C1 segment of cervical spinal cord (tissue), 14 donors: ENCODE measurements around the gene FAM107B.
A peak's percentile ranks its signal among the peaks of the same experiment; 100 is the strongest.
"Not testable (repeated sequence)": the region's sequence is repeated elsewhere in the genome, so short reads cannot be mapped to it uniquely, and the experiment has no call there.

ENCODE experiments used
- DNase-seq, 14 donors: peaks; one replicate each; lab custom pipeline; 2025; lab: John Stamatoyannopoulos, UW

The FAM107B gene

DNA sequence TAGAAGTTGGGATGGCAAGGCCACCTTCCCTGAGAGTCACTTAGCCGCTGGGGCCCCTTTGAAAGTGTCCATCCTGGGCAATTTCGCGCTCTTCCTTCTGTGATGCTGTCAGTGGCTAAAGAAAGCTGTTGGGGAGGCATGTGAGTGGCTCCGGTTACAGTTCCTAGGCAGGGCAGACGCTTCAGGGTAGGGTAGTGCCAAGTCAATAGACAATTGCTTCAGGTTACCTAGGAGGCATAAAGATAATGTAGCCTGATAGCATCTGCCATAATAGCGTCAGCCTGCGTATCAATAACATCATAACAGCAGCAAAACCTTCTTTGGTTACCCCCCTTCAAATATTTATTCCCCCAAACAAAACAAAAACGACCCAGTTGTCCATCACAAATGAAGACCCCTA lies at the start of gene FAM107B:
Gene FAM107B (minus strand): TSS at position 101 of the 400 bp plus-strand sequence. CDS start 234 bp downstream, outside the sequence.
- DNase-seq, result no peak

GRCh38 chr10:14823966-14824365 lies 49.3 kb upstream of the FAM107B start:
- no peak for DNase-seq

- peak in 1 of 14 donors; percentile 32 for DNase-seq
Observed at GRCh38 chr10:14822879-14823755, 48.4 kb upstream of the FAM107B start.

- peak in 1 of 14 donors; percentile 38 for DNase-seq
Observed at GRCh38 chr10:14821635-14822375, 47.1 kb upstream of the FAM107B start.

DNA sequence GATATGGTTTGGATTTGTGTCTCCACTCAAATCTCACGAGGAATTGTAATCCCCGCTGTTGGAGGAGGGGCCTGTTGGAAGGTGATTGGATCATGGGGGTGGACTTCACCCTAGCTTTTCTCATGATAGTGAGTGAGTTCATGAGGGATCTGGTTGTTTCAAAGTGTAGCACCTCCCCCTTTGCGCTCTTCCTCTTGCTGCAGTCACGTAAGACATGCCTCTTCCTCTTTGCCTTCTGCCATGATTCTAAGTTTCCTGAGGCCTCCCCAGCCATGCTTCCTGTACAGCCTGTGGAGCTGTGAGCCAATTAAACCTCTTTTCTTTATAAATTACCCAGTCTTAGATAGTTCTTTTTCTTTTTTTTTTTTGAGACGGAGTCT lies 46.1 kb upstream of the FAM107B start:
- DNase-seq, result no peak

DNA sequence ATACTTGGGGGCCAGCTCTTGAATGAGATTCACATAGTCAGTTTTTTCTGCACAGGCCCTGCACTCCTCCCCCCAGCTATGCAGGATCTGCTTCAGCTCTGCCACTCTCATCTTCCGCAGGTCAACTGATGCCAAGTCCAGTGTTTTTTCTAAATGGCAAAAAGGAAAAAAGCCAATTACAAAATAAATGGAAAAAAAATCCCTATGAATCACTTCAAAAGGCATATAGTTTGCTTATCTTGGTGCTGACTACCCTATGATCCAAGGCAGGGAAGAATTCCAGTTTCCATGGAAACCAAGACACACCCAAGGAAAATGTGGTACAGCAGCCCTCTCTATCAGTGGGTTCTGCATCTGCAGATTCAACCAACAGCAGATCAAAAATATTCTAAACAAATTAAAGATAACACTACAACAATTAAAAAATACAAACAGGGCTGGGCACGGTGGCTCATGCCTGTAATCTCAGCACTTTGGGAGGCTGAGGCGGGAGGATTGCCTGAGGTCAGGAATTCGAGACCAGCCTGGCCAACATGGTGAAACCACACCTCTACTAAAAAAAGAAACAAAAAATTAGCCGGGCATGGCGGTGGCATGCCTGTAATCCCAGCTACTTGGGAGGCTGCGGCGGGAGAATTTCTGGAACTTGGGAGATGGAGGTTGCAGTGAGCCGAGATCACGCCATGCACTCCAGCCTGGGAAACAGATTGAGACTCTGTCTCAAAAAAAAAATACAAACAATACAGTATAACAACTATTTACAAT lies 45.5 kb upstream of the FAM107B start:
- DNase-seq, result no peak

DNA sequence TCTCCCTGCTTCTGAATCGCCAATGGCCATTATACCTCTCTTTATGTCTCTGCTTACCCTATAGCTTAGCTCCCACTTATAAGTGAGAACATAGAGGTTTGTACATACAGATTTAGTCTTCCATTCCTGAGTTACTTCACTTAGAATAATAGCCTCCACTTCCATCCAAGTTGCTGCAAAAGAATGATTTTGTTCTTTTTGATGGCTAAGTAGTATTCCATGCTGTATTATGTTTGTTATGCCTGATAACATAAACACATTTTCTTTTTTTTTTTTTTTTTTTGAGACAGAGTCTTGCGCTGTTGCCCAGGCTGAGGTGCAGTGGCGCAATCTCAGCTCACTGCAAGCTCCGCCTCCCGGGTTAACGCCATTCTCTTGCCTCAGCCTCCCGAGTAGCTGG lies 42.0 kb upstream of the FAM107B start:
- not testable (repeated sequence) for DNase-seq

DNA sequence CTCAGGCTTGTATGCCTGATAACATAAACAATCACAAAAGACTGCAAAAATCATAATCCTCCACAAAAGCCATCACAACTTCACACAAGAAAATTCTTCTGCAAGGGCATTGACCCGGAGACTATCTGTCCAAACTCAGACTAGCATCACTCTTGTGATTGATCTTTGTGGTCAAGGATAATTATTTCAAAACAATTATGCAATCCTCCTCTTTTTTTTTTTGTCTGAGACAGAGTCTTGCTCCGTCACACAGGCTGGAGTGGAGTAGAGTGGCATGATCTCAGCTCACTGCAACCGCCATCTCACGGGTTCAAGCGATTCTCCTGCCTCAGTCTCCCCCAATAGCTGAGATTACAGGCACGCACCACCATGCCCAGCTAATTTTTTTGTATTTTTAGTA lies 41.0 kb upstream of the FAM107B start:
- DNase-seq, result no peak

GRCh38 chr10:14812271-14812670 lies 37.6 kb upstream of the FAM107B start:
- no peak for DNase-seq

- no peak for DNase-seq
Observed at GRCh38 chr10:14810969-14811953, 36.6 kb upstream of the FAM107B start.

DNA sequence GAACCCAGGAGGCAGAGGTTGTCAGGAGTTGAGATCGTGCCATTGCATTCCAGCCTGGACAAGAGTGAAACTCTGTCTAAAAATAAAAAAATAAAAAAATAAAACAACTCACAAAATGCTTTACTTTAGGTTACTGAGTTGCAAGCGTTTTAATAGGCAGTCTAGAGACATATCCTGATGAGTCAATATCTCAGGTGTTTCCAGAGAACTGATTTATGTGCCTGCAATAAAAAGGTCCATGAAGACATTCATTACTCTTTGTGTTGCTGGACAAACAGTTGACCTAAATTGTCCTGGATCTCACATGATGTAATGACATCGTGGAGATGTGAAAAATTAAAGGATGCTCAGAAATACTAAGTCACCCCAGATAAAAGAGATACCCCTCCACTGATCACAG lies 31.6 kb upstream of the FAM107B start:
- no peak for DNase-seq

GRCh38 chr10:14803827-14804226 lies 29.1 kb upstream of the FAM107B start:
- no peak for DNase-seq

DNA sequence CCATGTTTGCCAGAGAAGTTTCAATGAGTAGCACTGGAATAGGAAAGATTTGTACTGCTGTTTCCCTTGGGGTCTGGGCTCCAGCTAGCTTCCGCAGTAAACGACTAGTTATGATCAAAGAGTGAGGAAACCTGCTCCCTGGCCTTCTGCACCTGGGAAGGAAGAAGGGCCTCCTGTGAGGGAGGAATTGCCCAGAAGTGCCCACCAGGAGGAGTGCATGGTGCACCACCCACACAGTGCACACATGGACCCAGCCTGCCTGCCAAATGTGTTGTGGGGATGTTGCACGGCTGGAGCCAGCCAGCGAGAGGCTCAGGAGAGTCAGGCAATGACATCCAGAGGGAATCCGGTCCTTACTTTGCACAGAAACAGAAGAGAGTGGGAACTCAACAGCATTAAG lies 27.0 kb upstream of the FAM107B start:
- DNase-seq, result no peak

DNA sequence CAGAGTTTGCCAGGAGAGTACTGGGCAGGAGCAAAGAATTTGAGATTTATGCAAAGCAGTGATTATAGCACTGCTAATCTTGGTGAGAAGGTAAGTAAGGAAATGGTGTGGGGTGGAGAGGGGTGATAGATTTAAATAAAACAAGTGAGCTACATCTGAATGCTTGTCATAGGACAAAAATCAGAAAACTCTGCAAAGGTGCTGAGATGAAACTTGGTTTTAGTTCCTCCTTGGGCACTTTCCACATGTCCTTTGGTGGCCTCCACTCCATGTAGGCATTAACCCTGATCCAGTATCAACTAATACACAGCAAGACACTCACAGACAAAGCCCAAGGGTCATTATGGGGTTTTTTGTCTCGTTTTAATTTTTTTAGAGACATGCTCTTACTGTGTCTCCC lies 25.7 kb upstream of the FAM107B start:
- no peak for DNase-seq

- DNase-seq, result no peak
Observed at GRCh38 chr10:14798636-14799035, 23.9 kb upstream of the FAM107B start.

DNA sequence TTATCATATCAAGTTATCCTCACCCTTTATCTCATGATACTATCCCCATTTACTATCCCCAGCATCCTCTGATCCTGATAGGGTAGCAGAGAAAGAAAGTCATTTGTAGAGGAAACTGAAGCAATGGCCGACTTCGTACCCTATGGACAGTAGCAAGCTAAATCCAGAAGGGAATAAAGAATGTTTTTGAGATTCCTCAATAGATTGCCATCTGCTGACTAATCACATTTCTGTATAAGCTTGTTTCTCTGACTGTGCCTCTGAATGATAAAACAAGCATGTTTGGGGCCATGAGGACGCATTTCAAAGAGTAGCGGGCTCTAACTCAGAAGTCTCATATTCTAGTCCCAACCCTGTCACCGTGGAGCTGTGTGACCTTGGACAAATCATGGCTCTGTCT lies 13.2 kb upstream of the FAM107B start:
- no peak for DNase-seq

- DNase-seq, result no peak
Observed at GRCh38 chr10:14784459-14785055, 9.9 kb upstream of the FAM107B start.

DNA sequence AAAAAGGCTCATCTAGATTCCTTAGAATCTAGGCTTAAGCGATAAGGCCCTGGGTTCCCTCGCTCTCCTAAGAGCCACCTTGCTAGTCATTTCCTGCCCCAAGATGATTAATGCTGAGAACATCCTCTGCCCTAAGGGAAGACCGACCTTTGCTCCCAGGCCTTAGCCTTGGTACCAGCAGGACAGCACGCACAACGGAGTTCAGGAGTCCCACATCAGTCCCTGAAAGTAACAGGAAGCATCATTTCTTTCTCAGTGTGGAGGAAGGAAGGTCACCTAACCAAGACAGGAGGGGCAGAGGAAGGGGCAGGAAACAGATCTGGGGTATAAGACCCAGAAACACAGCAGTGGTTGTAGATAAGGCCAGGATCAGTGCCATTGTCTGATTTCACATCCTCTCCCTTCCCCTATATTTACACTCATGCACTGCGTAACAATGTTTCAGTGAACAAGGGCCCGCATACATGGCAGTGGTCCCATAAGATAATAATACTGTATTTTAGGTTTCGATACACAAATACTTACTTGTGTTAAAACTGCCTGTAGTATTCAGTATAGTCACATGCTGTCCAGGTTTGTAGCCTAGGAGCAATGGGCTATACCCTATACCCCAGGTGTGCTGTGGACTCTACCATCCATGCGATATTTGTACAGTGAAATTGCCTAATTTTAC lies 8.1 kb upstream of the FAM107B start:
- no peak for DNase-seq

- no peak for DNase-seq
Observed at GRCh38 chr10:14781763-14782162, 7.1 kb upstream of the FAM107B start.
